OCI-LY1 (cell line): ENCODE results near the gene SLC25A11.

Experiments used
- EZH2 ChIP-seq: fragments of 200-600 bp; sonication (generic), shearing (Covaris generic); IDR thresholded peaks from 2 replicates; pipeline ENCODE4 v1.8.0; 2017; ENCODE audit warnings: borderline replicate concordance, mixed run types, mild to moderate bottlenecking, antibody characterized with exemption, low read length, moderate library complexity, mixed read lengths
- TF ChIP-seq, protein P1 (sequence below): fragments of 200-600 bp; sonication (generic), shearing (Covaris generic); IDR thresholded peaks from 2 replicates; pipeline ENCODE4 v1.5.1; 2017; ENCODE audit warnings: mild to moderate bottlenecking, antibody characterized with exemption, low read length, moderate library complexity, mixed read lengths

DNA sequence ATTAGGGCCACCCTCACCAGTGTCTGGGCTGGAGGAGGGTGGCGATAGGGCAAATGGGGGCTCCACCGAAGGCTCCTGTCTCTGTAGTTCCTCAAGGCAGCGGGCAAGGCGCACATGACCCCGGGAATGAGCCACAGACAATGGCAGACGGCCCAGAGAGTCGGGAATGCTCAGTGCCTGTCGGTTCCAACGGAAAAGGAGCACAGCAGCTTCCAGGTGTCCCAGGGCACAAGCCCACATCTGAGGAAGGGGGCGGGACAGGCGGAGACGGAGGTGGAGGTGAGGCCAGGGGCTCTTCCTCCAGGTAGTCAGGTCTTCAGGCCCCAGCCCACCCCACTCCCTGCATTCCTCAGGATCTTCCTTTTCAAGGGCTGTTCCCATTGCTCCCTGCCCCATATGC, 32.9 kb upstream of the SLC25A11 start:
- TF ChIP-seq, protein P1, sequence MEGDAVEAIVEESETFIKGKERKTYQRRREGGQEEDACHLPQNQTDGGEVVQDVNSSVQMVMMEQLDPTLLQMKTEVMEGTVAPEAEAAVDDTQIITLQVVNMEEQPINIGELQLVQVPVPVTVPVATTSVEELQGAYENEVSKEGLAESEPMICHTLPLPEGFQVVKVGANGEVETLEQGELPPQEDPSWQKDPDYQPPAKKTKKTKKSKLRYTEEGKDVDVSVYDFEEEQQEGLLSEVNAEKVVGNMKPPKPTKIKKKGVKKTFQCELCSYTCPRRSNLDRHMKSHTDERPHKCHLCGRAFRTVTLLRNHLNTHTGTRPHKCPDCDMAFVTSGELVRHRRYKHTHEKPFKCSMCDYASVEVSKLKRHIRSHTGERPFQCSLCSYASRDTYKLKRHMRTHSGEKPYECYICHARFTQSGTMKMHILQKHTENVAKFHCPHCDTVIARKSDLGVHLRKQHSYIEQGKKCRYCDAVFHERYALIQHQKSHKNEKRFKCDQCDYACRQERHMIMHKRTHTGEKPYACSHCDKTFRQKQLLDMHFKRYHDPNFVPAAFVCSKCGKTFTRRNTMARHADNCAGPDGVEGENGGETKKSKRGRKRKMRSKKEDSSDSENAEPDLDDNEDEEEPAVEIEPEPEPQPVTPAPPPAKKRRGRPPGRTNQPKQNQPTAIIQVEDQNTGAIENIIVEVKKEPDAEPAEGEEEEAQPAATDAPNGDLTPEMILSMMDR, result no peak
- TF ChIP-seq EZH2, result no peak
